GM12865 (cell line): ENCODE measurements around the gene MYL7.

Experiments
- DNase-seq: peaks from one replicate; pipeline ENCODE4 v3.0.0; 2010; ENCODE audit warnings: low read depth
- H3K4me3 ChIP-seq: 2 replicates; pipeline ENCODE4 v1.5.1; 2011; ENCODE audit warnings: mild to moderate bottlenecking, low read depth, low read length, control low read depth
- TF ChIP-seq, protein P1 (sequence below): IDR thresholded peaks from 2 replicates; pipeline ENCODE4 v1.5.1; 2011; ENCODE audit warnings: low read length, control low read depth, low read depth, inconsistent platforms; ENCODE audit not compliant: insufficient read depth; ENCODE audit errors: missing control alignments

Gene MYL7

GRCh38 chr7:44101966-44102845 lies 38.9 kb downstream of the MYL7 start:
- TF ChIP-seq, protein P1, sequence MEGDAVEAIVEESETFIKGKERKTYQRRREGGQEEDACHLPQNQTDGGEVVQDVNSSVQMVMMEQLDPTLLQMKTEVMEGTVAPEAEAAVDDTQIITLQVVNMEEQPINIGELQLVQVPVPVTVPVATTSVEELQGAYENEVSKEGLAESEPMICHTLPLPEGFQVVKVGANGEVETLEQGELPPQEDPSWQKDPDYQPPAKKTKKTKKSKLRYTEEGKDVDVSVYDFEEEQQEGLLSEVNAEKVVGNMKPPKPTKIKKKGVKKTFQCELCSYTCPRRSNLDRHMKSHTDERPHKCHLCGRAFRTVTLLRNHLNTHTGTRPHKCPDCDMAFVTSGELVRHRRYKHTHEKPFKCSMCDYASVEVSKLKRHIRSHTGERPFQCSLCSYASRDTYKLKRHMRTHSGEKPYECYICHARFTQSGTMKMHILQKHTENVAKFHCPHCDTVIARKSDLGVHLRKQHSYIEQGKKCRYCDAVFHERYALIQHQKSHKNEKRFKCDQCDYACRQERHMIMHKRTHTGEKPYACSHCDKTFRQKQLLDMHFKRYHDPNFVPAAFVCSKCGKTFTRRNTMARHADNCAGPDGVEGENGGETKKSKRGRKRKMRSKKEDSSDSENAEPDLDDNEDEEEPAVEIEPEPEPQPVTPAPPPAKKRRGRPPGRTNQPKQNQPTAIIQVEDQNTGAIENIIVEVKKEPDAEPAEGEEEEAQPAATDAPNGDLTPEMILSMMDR: no peak
- DNase-seq: no peak
- H3K4me3 ChIP-seq: no peak overlapping the region

- H3K4me3 ChIP-seq: no peak overlapping the region
- TF ChIP-seq, protein P1: no peak
- no peak for DNase-seq
Measured at GRCh38 chr7:44101303-44101965, 39.7 kb downstream of the MYL7 start.

DNA sequence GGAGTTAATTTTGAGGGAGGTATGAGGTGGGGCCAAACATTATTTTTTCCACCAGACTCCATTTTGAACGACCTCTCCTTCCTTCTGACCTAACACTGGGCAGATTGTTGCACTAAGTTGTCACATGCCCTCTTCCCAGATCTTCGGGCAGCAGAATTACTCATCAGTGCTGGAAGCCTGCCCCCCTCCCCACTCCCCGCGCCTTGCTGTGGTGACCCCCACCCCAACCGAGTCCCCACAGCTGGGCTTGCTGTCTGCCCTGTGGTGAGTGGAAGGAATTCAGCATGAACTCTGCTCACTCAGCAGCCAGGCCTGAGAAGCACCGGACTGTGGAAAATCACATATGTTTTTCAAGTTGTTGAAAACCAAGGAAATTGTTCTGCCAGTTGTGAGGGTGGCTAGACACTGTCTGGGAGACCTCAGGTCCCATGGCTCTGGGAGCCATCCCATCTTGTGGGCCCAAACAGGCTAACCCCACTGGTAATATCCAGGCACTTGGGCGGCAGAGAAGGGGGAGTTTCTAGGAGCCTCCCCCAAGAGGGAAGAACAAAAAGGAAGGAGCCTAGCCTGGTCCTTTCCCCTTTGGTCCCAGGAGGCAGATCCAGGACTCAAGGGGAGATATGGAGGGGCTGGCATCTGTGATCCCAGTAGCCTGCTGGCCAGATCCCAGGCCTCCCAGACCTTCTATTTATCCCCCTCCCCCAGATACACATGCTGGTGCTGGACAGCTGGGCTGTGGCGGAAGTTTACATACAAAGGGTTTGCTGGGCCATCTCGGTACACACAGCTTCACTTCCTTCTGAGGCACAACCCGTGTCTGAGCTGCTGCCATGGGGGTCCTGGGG lies 40.5 kb downstream of the MYL7 start:
- DNase-seq: no peak
- H3K4me3 ChIP-seq: no peak overlapping the region
- TF ChIP-seq, protein P1: no peak

GRCh38 chr7:44099669-44100068 lies 41.5 kb downstream of the MYL7 start:
- no peak for DNase-seq
- TF ChIP-seq, protein P1: no peak
- H3K4me3 ChIP-seq: no peak overlapping the region

DNA sequence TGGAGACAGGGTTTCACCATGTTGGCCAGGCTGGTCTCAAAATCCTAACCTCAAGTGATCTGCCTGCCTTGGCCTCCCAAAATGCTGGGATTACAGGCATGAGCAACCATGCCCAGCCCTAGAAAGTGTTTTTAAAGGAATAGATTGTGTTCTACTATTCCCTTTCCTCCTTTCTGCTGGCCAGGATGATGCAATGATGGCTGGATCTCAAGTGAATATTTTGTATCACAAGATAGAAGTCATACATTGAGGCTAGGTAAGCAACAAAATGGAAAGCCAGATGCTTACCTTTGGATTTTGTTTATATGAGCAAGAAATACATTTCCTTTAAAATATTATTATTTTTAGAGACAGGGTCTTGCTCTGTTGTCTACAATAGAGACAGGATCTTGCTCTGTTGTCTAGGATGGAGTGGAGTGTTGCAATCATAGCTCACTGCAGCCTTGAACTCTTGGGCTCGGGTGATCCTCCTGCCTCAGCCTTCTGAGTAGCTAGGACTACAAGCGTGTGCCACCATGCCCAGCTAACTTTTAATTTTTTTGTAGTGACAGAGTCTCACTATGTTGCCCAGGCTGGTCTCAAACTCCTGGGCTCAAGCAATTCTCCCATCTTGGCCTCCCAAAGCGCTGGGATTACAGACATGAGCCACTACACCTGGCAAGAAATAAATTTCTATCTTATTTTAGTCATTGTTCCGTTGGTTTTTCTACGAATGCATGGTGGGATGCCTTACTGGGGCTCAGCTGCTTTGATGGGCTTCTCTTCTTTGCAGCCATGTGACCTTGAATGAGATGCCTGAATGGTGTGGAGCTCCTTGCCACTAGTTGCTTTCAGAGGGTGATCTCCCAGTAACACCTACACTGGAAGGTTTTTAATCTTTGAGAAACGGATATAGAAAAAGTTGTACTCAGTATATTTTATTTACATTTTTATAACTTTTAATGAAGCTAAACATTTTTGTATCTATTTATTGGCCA lies 42.8 kb downstream of the MYL7 start:
- no peak overlapping the region for H3K4me3 ChIP-seq

More for the DNA sequence above, 42.8 kb downstream of the MYL7 start:
- no peak for DNase-seq
- TF ChIP-seq, protein P1: no peak
